Measurements from ENCODE around the gene MAML2. TPM values are rescaled to one million over a fixed set of nuclear protein-coding genes. Genes with fewer than 3 reads are reported as not detected.

The MAML2 gene
- total RNA-seq, 1 experiment from 2014 or later: 14.8 TPM

DNA sequence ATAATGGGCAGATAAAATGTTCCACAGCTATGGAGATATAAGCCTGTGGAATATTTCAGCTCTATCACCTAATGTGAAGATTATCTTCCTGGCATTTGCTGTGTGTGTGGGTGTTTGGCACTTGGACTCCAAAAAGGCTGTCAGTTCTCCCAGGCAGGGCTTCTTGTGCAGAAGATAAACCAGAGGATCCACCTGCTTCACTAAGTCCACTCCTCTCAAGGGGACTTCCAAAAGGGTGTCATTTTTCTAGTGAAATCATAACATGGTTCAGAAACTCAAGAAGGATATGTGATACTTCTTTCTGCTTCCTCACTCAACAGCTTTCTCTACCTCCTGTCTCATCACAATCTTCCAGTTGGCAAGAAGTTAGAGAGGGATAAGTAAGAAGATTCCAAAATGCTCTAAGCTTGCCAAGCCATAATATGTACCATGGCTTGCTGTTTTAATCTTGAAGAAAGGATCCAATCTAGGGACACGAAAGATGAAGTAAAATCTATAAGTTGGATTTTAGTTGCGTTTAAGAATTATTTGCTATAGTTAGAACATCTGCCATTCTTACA lies 212.9 kb downstream of the MAML2 start:
- DNase-seq (ENCODE audit: low read depth): no peak

DNA sequence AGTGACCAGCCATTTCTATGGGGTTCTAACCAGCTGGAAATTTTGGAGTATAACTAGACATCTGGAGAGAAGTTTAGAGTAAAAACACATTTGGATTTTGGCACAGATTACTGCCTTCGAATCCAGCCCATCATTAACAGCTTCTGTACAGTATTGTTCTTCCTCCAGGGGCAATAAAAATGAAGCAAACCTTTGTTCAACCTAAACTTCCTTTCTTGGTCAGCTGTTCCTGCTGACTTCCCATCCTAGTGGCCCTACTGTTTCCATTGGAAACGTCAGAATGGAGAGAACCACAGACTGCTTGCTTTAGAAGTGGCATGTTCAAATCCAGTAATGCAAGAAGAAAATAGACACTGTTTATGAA lies 215.4 kb downstream of the MAML2 start:
- peak; percentile 11 for DNase-seq (ENCODE audit: low read depth)

DNA sequence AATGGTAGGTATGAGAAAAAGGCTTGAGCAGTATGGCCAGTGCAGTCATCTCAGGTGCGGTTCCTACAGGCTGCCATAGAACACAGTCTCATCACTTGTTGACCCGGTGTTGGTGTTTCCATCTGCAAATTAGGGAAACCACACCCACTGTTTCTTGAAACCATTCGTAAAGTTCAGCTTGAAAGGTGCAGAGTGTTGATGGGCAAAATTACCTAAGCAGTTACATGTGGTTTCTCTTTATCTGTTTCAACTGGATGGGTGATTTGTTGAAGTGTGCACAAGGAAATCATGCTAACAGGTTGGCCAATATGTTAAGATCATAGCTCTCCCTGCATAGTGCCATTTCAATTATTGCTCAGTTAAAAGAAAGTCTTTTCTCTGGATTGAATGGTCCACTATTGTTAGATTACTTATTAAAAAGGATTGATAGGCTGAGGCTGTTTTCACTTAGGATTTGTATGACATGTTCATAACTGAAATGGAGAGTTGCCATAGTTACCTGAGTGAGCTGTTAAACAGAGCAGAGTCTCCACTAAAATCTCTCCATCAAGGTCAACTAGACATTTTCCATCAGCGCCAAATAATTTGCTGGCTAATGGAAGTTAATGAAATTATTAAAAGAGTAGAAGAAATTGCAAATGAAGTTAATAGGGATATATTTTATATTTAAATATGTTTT lies 215.9 kb downstream of the MAML2 start:
- DNase-seq (ENCODE audit: low read depth): no peak

GRCh38 chr11:96125400-96125799 lies 217.6 kb downstream of the MAML2 start:
- no peak for DNase-seq (ENCODE audit: low read depth)

DNA sequence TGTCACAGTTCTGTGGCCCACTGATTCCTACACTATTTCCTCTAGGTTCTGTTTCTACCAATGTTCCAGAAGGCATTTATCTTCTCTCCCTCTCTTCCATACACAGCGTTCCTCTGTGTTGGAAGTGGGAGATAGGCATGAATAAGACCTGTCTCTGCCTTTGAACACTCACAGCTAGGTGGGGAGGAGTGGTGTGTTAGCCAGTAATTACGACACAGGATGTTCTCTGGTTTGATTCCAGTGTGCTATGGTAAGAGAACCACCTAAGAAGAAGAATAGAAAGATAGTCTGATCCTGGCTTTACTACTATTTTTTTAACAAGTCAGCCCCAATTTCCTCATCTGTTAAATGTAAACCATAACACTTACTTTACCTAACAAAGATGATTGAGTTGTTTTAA lies 218.8 kb downstream of the MAML2 start:
- no peak for DNase-seq (ENCODE audit: low read depth)

DNA sequence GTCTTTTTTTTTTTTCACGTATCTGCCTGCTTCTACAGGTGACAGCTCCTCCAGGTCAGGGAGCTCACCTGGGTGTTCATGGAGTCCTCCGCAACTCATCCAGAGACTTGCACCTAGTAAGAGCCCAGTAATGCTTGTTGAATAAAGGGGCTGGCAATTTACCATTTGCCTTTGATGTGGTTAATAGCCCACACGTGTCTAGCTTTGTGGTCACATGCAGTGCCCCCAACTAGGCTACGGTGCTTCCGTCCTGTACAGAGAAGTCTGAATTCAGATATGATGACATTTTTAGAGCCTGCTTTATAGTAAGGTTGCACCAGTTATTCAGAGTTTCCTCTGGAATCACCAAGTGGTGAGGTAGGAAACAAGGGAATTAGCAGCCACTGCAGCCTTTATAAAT lies 219.7 kb downstream of the MAML2 start:
- DNase-seq (ENCODE audit: low read depth): no peak

GRCh38 chr11:96122601-96123074 lies 220.4 kb downstream of the MAML2 start:
- peak; percentile 58 for DNase-seq (ENCODE audit: low read depth)

- DNase-seq (ENCODE audit: low read depth): no peak
Measured at GRCh38 chr11:96119211-96119610, 223.8 kb downstream of the MAML2 start.

DNA sequence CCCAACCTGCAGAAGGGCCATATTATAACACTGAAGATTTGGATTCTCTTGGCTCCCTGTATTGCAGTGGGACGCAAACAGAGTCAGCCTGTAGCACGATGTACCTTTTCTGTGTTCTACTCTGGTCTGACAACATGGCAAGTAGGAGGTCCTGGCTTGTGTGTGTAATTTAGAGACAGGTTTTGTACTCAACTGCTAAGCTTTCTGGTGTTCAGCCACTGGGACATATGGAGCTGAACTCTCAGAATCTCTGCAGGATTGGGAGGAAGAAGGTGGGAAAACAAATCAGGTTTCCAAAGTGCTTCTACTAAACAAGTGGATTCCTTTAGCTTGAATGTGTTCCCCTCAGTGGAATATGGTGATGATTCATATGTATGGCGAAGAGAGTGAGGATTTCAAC lies 226.6 kb downstream of the MAML2 start:
- DNase-seq (ENCODE audit: low read depth): no peak

DNA sequence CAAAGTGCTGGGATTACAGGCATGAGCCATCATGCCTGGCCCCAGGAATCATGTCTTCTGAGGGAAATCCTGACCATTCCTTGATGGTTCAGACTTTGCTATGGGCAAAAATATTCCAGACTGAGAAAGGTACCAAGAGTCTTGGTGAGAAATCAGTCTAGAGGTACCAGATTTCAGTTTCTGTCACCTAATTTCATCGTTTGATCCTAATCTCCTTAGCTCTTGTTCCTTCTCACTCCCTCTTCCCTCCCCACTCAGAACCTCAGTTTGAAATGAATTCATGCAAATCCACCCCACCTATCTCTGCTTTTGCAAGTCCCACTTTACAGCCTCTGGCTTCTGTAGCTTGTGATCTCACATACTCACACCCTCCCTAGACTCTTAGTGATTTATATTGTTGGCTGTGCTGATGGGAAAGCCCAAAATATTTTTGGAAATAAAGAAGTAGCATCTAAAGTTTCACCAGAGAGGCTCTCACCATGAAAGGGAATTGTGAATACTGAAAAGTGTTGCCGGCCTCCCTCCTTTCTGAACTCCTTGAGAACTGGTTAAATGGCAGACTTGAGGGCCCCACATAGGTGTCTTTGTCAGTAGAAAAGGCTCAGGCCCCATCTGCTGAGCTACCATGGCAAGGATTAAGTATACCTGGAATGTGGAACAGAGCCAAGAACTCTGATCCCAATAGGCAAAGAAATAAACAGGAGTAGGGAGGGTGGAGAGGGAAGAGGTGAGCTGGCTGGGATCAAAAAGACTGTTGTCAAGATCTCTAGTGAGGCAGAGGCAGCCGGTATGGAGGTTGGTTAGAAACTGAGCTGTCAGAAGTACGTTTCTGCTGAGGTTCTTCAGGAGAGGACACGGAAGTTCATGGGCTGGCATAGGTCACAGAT lies 228.6 kb downstream of the MAML2 start:
- no peak for DNase-seq (ENCODE audit: low read depth)

- peak; percentile 61 for DNase-seq (ENCODE audit: low read depth)
Measured at GRCh38 chr11:96113193-96113681, 229.8 kb downstream of the MAML2 start.

- no peak for DNase-seq (ENCODE audit: low read depth)
Measured at GRCh38 chr11:96112192-96113128, 230.5 kb downstream of the MAML2 start.

DNA sequence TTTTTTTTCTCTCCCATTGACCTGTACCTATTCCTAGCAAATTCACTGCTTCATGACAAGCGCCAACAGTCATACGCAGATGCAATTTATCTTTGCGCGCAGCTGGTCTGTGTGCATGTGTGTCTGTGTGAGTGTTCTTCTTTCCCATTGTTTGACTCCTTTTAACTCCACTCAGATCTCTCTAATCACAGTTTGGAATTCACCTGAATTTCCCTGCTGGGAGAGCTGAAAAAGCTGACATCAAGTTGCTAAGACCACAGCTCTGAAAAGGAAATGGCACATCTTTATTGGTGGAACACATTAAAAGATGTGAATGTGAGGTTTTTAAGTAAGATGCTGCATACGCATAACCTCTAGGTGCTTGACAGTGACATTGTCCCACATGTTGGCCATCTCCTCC lies 231.7 kb downstream of the MAML2 start:
- no peak for DNase-seq (ENCODE audit: low read depth)

DNA sequence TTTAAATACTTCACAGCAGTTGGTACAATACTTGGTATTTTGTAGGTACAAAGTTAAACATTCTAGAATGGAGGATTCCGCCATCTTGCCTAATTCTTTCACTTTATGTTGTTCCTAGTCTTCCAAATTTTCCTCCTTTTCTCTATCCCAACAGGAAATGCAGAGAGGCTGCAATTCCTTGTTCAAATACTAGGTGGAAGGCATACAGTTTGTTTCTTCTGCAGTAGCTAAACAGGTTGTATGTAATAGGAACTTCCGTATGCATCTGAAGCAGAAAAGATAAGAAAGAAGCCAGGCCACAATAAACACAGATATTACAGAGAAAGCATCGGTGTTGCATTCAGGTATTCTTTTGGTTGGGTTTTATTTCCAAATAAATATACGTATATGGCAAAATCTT lies 232.7 kb downstream of the MAML2 start:
- DNase-seq (ENCODE audit: low read depth): no peak

DNA sequence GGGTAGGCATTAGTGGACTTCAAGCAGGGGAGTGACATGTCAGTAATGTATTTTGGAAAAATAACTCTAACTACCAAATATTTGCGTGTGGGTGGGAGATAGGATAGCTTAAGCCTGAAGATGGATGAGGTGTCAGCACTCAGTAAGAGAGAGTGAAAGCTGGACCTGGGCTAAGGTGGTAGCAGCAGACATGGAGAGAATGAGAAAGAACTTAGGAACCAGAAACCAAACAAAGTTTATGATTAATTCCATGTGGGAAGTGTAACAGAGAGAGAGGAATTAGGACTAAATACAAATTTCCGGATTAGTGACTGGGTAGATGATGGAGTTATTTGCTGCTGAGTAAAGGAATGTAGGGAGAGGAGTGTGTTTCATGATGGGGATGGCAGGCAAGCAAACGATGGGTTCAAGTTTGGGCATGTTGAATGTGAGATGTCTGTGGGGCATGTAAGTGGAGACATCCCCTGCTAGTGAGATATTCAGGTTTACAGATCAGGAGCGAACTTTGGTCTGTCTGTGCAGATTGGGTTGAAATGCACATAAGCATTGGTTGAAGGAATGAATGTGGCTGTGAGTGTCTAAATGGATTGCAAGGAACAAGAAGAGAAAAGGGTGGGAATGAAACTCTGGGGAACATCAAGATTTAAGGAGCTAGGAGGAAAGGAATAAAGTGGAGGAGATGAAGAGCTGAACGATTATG lies 233.5 kb downstream of the MAML2 start:
- no peak for DNase-seq (ENCODE audit: low read depth)

- DNase-seq (ENCODE audit: low read depth): no peak
Measured at GRCh38 chr11:96107143-96107824, 235.7 kb downstream of the MAML2 start.

DNA sequence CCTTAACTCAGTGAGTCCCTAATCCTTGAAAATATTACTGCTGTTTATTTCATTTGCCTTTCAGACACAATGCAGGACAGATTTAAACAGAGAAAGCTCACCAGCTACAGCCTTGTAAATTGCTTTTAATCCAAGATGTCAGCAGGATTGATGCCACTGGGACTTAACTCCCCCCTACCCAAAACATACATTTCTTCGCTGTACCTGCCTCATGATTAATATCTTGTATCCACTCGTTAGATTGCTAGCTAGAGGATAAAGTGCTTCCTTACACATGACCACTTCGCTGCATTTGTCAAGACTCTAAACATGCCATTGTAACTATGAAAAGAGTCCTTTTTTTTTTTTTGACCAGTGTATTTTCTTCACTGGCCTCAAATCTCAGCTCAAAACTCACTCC lies 236.3 kb downstream of the MAML2 start:
- no peak for DNase-seq (ENCODE audit: low read depth)

DNA sequence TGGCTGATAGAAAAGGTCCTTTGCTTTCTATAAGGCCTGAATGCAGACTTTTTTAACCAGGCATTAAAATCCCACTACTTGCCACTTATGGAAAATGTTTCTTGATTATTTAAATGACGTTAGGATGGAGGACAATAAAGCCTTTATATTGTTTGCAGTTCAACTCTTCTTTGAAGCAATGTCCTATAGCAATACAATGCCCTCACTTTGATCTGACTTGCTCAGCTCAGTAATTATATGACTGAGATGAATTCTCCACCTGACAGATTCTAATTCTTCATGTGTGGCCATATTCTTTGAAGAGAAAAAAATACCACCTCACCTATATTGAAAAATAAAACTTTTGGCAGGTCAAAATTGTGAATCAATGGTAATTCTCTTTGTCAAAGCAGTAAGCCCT lies 237.1 kb downstream of the MAML2 start:
- DNase-seq (ENCODE audit: low read depth): no peak

DNA sequence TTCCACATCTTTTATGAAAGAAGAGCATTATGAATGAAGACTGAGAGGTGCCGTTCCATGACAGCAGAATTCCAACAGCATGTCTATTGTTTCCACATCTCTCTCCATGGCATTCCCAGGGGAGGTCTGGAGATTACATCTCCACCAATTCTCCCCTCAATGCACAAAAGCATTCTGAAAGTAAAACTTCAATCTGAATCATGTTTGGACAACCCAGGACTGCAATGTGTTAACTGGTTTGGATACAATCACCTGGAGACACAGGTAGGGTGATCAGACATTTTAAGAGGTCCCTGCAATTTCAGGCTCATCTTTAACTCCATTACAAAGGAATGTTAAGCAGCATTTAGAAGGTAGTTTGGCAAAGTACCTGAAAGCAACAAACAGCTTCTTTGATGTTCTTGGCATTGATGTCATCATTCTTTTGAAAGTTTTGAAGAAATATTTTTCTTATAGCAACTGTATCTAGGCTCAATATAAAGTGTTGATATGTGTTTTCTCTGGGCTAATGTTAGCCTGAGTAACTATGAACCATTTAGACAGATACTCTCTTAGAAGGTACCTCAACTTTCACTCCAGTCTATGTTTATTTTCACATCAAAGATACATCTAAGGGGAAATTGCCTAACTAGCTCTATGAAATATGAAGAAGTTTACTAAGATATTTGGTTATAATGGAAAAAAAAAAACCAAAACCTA lies 237.6 kb downstream of the MAML2 start:
- DNase-seq (ENCODE audit: low read depth): peak; percentile 46

- no peak for DNase-seq (ENCODE audit: low read depth)
Measured at GRCh38 chr11:96104496-96104895, 238.5 kb downstream of the MAML2 start.
